ENCODE data around the gene SEMA3D. TPM values are rescaled to one million over a fixed set of nuclear protein-coding genes. Genes with fewer than 3 reads are reported as not detected.

The SEMA3D gene
- total and polyA plus RNA-seq, 2 of the 4 experiments (the other 2 are of a cell fraction): 2.9 to 13.6 TPM

GRCh38 chr7:85079434-85079833 is 107.4 kb downstream of the SEMA3D start:
- H4K5ac ChIP-seq (ENCODE audit: low read depth, low read length): no peak overlapping the region
- H3K27me3 ChIP-seq (ENCODE audit: control insufficient read depth, insufficient read depth, low read length): no peaks in the 10 kb centered on the region
- H2BK120ac ChIP-seq (ENCODE audit: low read depth, low read length): no peak overlapping the region
- no peak for DNase-seq
- no peak overlapping the region for H3K18ac ChIP-seq (ENCODE audit: low read depth, low read length)
- H3K23ac ChIP-seq (ENCODE audit: low read depth, low read length): no peak overlapping the region
- in situ Hi-C loops (cut with MboI; ENCODE audit: low sequenced_read_pairs): no loop called here
- H3K79me1 ChIP-seq (ENCODE audit: low read depth in 1 of 2, low read length in 2 of 2): no peaks in the 10 kb centered on the region
- H2BK20ac ChIP-seq (ENCODE audit: low read depth, low read length): no peak overlapping the region
- H2BK5ac ChIP-seq (ENCODE audit: low read depth, low read length, poor library complexity, severe bottlenecking): no peak overlapping the region
- H3K14ac ChIP-seq (replicated peaks; ENCODE audit: low read depth, low read length): no peak overlapping the region
- no peak overlapping the region for H4K8ac ChIP-seq (ENCODE audit: low read depth in 2 of 2, low read length in 2 of 2)
- CTCF ChIA-PET: no interaction called here
- no peak overlapping the region for H3K4me3 ChIP-seq (ENCODE audit: insufficient read depth, low read depth, low read length)
- no CpG with 5 or more reads among the region's 1 CpG for WGBS, 2 experiments (ENCODE audit: extremely low coverage in 2 of 2, insufficient read length in 1 of 2)
- no peak overlapping the region for H2BK15ac ChIP-seq (ENCODE audit: low read depth, low read length)
- no peak overlapping the region for H3K4ac ChIP-seq (ENCODE audit: low read depth, low read length)
- no peaks in the 10 kb centered on the region for H4K20me1 ChIP-seq (ENCODE audit: insufficient read depth, low read length)
- no peak overlapping the region for H2AK5ac ChIP-seq (ENCODE audit: low read depth, low read length)
- H3K9me3 ChIP-seq (ENCODE audit: control insufficient read depth, insufficient read depth, low read length): no peaks in the 10 kb centered on the region
- H3K4me1 ChIP-seq (ENCODE audit: control insufficient read depth, insufficient read depth, low read length): no peaks in the 10 kb centered on the region
- H3K36me3 ChIP-seq (ENCODE audit: control insufficient read depth, insufficient read depth, low read length): no peaks in the 10 kb centered on the region
- TF ChIP-seq MXI1 (IDR thresholded peaks at IDR 0.05; ENCODE audit: borderline replicate concordance, low read depth, low read length): no peak
- no peak for TF ChIP-seq CTCF (conservative IDR thresholded peaks at IDR 0.05; ENCODE audit: low read depth, low read length)
- TF ChIP-seq MAZ (IDR thresholded peaks at IDR 0.05; ENCODE audit: borderline replicate concordance, low read depth, low read length): no peak
- H3K27ac ChIP-seq (ENCODE audit: insufficient read depth, low read length): no peak overlapping the region
- no peak for ATAC-seq (ENCODE audit: low read depth)
- no peak overlapping the region for H3K56ac ChIP-seq (ENCODE audit: extremely low read depth, insufficient read depth, low read length)
- intact Hi-C loops (cut with micrococcal nuclease): loop anchor here (5.0 kb wide), 1 partner anchor 83 kb away; no protein-coding TSS in a partner anchor
- no peak overlapping the region for H2AFZ ChIP-seq (replicated peaks; ENCODE audit: low read length, poor library complexity)
- H4K91ac ChIP-seq (ENCODE audit: insufficient read depth, low read depth, low read length): no peak overlapping the region
- POLR2A ChIA-PET (ENCODE audit: unreplicated experiment): no interaction called here
- no TSS peak for BruUV-seq (replicated peaks)
- H3K9me1 ChIP-seq (ENCODE audit: insufficient read depth, low read length): no peaks in the 10 kb centered on the region
- no peak overlapping the region for H3K4me2 ChIP-seq (ENCODE audit: low read depth, low read length)
- no peak overlapping the region for H2AK9ac ChIP-seq (replicated peaks; ENCODE audit: low read depth, low read length, poor library complexity)
- dilution Hi-C loops (cut with HindIII; ENCODE audit: low sequenced_read_pairs, unreplicated experiment): no loop called here
- no peak overlapping the region for H3K9ac ChIP-seq (ENCODE audit: low read depth, low read length)
